ENCODE data around the gene MEF2D.

MEF2D gene

DNA sequence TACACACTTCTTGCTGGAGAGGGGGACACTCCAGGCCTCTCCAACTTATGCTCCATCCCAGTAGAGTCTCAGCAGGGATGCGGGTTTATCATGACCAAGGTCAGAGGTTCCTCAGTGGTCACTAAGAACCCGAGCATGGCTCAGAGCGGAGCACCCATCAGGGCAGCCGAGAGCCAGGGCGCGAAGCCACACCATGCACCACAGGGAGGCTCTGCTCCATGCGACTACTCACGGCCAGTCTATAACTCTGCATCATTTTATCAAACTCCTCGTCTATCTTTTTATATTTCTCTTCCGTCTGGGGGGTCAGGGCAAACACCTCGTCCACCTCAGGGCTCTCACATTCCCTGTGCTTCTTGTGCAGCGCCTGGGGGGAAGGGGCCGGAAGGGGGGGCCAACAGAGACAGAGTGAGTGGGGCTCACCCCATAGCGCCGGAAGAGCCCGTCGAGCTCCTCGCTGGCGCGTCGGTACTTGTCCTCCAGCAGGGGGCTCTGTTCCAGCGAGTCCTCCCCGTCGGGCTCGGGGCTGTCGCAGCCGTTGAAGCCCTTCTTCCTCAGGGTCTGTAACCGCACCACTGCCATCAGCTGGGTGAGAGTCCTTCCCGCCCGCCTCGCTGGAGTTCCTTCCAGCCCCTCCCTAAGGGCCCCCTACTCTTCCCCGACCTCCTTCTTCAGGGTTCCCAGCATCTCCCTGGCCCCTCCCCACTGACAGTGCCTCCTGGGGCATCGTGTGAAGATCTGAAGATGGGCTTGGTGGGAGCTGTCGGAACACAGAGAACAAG, 20.0 kb downstream of the MEF2D start:
- TF ChIP-seq, protein P1, sequence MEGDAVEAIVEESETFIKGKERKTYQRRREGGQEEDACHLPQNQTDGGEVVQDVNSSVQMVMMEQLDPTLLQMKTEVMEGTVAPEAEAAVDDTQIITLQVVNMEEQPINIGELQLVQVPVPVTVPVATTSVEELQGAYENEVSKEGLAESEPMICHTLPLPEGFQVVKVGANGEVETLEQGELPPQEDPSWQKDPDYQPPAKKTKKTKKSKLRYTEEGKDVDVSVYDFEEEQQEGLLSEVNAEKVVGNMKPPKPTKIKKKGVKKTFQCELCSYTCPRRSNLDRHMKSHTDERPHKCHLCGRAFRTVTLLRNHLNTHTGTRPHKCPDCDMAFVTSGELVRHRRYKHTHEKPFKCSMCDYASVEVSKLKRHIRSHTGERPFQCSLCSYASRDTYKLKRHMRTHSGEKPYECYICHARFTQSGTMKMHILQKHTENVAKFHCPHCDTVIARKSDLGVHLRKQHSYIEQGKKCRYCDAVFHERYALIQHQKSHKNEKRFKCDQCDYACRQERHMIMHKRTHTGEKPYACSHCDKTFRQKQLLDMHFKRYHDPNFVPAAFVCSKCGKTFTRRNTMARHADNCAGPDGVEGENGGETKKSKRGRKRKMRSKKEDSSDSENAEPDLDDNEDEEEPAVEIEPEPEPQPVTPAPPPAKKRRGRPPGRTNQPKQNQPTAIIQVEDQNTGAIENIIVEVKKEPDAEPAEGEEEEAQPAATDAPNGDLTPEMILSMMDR (IDR thresholded peaks at IDR 0.05; ENCODE audit: low read depth, low read length): peak; percentile 70
- H3K4me3 ChIP-seq (ENCODE audit: low read depth, low read length): no peak overlapping the region

DNA sequence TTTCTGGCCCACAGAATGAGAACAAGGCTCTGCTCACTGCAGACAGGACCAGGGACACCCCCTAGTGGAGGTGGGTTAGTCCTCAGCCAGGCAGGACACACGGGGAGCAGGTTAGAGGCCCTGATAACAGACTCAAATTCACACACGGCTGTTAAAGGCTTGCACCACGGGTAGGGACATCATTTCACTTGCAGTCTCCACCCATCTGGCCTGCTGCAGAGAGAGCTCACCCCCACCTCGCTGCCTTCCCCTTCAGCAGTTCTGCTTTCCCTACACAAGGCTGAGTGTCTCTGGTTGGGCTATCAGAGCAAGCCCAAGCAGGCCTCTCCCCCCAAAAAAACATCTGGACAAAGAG, 20.6 kb downstream of the MEF2D start:
- TF ChIP-seq, protein P1 (IDR thresholded peaks at IDR 0.05; ENCODE audit: low read depth, low read length): no peak
- no peak overlapping the region for H3K4me3 ChIP-seq (ENCODE audit: low read depth, low read length)

DNA sequence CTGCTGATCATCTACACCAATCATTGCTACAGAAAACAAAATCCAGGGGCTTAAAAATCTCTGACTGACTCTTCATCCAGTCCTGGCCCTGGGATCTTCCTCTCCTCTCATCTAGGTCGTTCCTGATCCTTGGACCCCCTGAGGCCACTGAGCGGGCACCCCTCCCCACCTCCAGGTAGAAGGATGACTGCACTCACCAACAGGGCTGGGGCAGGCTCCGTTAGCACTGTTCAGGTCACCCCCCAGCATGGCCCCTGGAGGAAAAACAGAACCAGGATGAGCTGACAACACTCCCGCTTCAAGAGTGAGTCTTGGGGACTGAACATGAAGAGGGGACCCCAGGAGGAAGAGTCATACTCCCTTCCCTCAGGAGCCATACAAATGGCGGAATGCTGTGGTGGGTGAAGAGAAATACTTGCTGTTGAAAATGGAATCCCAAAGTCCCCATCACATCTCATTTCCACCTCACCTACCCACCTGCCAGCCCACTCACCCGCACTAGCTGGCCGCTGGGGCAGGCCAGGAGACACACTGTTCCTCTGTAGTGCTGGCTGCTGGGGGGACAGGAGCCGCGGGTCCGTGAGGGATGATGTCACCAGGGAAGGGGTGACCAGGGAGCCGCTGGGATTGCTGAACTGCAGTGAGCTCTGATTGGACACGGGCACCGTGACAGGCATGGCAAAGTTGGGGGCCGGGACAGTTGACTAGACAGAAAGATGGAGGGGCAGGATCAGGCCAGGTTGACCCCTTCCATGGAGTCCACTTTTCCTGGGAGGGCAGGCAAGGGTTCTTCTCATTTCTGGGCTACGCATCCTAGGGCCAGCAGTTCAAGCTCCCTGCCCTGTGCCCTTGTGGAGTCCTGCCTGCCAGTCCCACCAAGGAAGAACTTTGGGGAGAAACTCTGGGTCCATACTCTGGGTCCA, 21.2 kb downstream of the MEF2D start:
- TF ChIP-seq, protein P1 (IDR thresholded peaks at IDR 0.05; ENCODE audit: low read depth, low read length): no peak

DNA sequence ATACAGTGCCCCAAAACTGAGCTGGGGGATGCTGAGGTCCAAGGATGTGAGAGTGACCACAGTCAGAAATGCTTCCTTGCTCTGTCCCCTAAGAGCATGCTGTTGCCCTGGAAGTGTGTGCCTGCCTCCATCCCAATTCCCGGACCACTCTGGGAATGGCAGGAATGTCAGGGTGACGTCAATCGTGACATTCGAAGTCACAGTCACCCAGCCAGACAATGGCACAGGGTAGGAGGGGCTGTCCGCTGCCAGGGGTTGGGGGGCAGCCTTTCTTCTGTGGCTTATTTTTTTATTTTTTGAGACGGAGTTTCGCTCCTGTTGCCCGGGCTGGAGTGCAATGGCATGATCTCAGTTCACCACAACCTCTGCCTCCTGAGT, 22.3 kb downstream of the MEF2D start:
- no peak overlapping the region for H3K4me3 ChIP-seq (ENCODE audit: low read depth, low read length)
- TF ChIP-seq, protein P1 (IDR thresholded peaks at IDR 0.05; ENCODE audit: low read depth, low read length): no peak

More for the DNA sequence above, 21.2 kb downstream of the MEF2D start:
- no peak overlapping the region for H3K4me3 ChIP-seq (ENCODE audit: low read depth, low read length)

DNA sequence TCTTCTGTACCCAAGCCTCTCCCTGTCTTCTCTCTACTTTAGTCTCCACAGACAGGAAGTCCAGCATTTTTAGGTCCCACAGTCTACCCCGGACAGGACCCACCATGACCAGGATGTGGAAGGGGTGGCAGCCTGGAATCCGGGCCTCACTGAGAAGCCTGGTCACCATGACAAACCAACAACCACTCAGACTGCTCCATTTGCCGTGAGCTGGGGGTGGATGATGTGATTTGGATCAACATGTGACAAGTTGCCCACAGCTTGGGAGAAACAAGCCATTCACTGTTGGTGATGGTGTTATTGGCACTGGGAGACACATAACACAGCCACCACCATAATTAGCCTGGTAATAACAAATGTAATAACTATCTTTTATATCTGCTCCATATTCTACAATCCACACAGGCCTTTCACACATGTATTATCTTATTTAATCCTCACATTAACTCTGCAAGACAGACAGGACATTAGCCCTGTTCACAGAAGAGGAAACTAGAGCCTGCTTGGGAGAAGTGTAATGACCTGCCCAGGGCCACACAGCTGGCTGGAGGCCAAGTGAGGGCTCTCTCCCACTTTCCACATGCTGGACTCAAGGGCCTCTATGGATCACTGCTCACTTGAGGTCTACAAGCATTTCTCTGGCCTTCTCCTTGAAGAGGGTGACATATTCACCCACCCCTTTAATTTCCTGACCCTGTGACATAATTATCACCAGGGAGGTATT, 22.9 kb downstream of the MEF2D start:
- TF ChIP-seq, protein P1 (IDR thresholded peaks at IDR 0.05; ENCODE audit: low read depth, low read length): no peak
- no peak overlapping the region for H3K4me3 ChIP-seq (ENCODE audit: low read depth, low read length)

DNA sequence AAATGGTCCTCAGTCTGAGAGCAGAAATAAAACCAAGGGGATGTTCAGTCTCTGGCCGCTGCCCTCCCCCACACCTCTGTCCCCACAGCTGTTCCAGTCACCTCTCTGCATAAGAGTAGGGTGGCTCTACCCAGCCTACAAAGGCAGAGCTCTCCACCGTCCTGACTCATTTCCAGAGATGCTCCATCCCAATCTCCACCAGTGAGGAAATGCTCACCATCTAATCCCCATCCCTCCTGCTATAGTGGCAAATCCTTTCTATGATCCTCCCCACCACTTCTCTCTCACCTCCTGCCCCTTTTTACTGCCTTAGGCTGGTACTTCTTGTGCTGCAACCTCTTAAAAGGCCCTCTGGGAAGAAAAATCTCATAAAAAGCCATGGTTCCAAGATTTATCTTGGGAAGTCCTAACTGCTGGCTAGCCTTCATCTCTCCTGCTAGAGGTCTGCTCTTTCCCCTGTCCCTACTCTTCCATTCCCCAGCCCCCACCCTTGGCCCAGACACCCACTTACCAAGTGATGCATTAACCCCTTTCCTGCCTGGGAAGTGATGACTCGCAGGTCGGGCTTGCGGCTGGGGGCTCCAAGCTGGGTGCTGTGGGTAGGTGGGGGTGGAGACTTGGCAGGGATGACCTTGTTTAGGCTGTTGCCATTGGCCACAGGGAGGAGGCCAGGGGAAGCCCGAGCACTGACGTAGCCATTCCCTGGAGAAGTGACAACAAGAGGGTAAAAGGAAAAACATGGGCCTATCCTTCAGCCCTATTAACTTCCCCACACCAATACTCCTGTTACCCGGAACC, 23.9 kb downstream of the MEF2D start:
- no peak overlapping the region for H3K4me3 ChIP-seq (ENCODE audit: low read depth, low read length)
- TF ChIP-seq, protein P1 (IDR thresholded peaks at IDR 0.05; ENCODE audit: low read depth, low read length): no peak

Measured in WI38 (cell line).